ENCODE data around the gene TLE2. TPM values are rescaled to one million over a fixed set of nuclear protein-coding genes. Genes with fewer than 3 reads are reported as not detected.

Gene TLE2
- total RNA-seq, 1 experiment from 2014 or later, result 3.1 TPM

GRCh38 chr19:3005345-3005744, 23.7 kb downstream of the TLE2 start:
- Histone ChIP-seq H3K23me2 (ENCODE audit: insufficient read length, low read depth, low read length, poor library complexity, severe bottlenecking) (no peaks in the 10 kb centered on the region), H3K9ac (ENCODE audit: extremely low read depth, insufficient read length, low read length) (no peak overlapping the region), H4K5ac (ENCODE audit: insufficient read length, low read depth, low read length) (no peak overlapping the region), H3K14ac (ENCODE audit: insufficient read depth, low read length) (no peak overlapping the region), H3K18ac (ENCODE audit: insufficient read length, low read depth, low read length) (no peak overlapping the region), H2BK12ac (ENCODE audit: insufficient read length, low read depth, low read length) (no peak overlapping the region), H3K79me2 (ENCODE audit: insufficient read depth, low read length) (no peaks in the 10 kb centered on the region), H3T11ph (ENCODE audit: low read length) (no peak overlapping the region), H3K79me1 (ENCODE audit: insufficient read depth, low read depth, low read length, poor library complexity, severe bottlenecking) (no peaks in the 10 kb centered on the region), H3K4ac (ENCODE audit: low read depth, low read length) (no peak overlapping the region), H4K20me1 (ENCODE audit: control insufficient read depth, insufficient read depth, insufficient read length) (no peaks in the 10 kb centered on the region), H3K27ac (ENCODE audit: insufficient read length, low read depth, low read length) (no peak overlapping the region), H3K56ac (ENCODE audit: insufficient read length, low read depth, low read length) (no peak overlapping the region), H2AK5ac (ENCODE audit: insufficient read length, low read length) (no peak overlapping the region), H2BK120ac (ENCODE audit: low read depth, low read length, poor library complexity, severe bottlenecking) (no peak overlapping the region), H2BK15ac (ENCODE audit: low read depth, low read length) (no peak overlapping the region), H2BK5ac (ENCODE audit: insufficient read length, low read length) (no peak overlapping the region), H3K23ac (ENCODE audit: insufficient read length, low read depth, low read length) (no peak overlapping the region), H3K4me2 (ENCODE audit: insufficient read depth, insufficient read length, low read length) (no peak overlapping the region), H3K4me1 (ENCODE audit: insufficient read depth, low read length) (no peaks in the 10 kb centered on the region), H4K91ac (ENCODE audit: insufficient read length, low read depth, low read length) (no peak overlapping the region), H2AFZ (ENCODE audit: low read length) (no peak overlapping the region), H4K8ac (replicated peaks; ENCODE audit: insufficient read length, low read depth, low read length) (no peak overlapping the region), H3K27me3 (ENCODE audit: insufficient read depth, low read length) (no peaks in the 10 kb centered on the region), H2BK20ac (ENCODE audit: low read depth, low read length, poor library complexity, severe bottlenecking) (no peak overlapping the region), H3K9me3 (ENCODE audit: control insufficient read depth, low read depth, low read length) (no peaks in the 10 kb centered on the region)
- Mint-ChIP-seq H3K4me1 (peaks cover 0 to 12% of the 10 kb centered on the region in 2 experiments; a peak in 2 of 4 replicates), H3K36me3 (ENCODE audit: insufficient read depth in 1 of 3, low read depth in 3 of 3) (no peaks in the 10 kb centered on the region), H3K27me3 (ENCODE audit: low read depth) (peaks cover 4% of the 10 kb centered on the region), H3K4me3 (no peak overlapping the region; a peak in 1 of 5 replicates), H3K9me3 (no peaks in the 10 kb centered on the region; a peak in 1 of 5 replicates), H3K27ac (no peak overlapping the region)
- WGBS (ENCODE audit: extremely low coverage, insufficient read length, low lambda C conversion rate), result no CpG with 5 or more reads among the region's 18 CpGs
- TF ChIP-seq CTCF (conservative IDR thresholded peaks at IDR 0.05), result no peak
- no peak for DNase-seq

Data from H9 (cell line).